NB4 (cell line): Measurements from ENCODE around the gene FXYD2.

Source experiments
- CTCF ChIP-seq: IDR thresholded peaks from one replicate; pipeline ENCODE4 v1.5.1; 2012; ENCODE audit warnings: low read depth, low read length
- POLR2A ChIP-seq: IDR thresholded peaks from 2 replicates; pipeline ENCODE4 v1.6.1; 2011; ENCODE audit warnings: mild to moderate bottlenecking; ENCODE audit not compliant: insufficient read length; ENCODE audit errors: extremely low read depth

- no peak for TF ChIP-seq POLR2A
- no peak for TF ChIP-seq CTCF
Observed at GRCh38 chr11:117841551-117842031, 17.0 kb upstream of the FXYD2 start.
